ENCODE data around the gene RGS16. TPM values are rescaled to one million over a fixed set of nuclear protein-coding genes. Genes with fewer than 3 reads are reported as not detected.

The RGS16 gene
- total RNA-seq, 1 experiment from 2014 or later = 0.23 TPM

DNA sequence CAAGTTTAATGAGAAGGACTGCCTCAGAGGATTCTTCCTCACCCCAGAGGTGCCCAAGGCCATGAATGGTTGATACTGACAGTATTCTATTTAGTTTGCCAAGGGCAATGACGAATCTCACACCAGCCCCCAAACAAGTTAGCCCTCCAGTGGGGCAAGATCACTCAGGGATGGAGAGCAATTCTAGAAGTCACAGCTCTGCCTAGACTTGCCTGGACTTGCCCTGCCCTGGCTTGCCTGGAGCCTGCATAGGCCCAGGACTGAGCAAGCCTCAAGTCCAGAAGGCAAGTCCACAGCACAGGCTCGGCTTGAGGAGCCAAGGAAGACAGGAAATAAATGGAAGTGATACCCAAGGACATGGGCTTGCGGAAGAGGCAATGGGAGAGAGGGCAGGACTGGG, 39.5 kb upstream of the RGS16 start:
- H3K27ac ChIP-seq (ENCODE audit: low read length) = no peak overlapping the region
- intact Hi-C loops (cut with micrococcal nuclease; ENCODE audit: unreplicated experiment) (no loop called here), in situ Hi-C loops (cut with HindIII; ENCODE audit: low pct_unique_long_range_greater_than_20kb, low sequenced_read_pairs) (no loop called here)
- no peak for TF ChIP-seq TCF7L2 (IDR thresholded peaks at IDR 0.05; ENCODE audit: low read depth, low read length)
- TF ChIP-seq, protein P1, sequence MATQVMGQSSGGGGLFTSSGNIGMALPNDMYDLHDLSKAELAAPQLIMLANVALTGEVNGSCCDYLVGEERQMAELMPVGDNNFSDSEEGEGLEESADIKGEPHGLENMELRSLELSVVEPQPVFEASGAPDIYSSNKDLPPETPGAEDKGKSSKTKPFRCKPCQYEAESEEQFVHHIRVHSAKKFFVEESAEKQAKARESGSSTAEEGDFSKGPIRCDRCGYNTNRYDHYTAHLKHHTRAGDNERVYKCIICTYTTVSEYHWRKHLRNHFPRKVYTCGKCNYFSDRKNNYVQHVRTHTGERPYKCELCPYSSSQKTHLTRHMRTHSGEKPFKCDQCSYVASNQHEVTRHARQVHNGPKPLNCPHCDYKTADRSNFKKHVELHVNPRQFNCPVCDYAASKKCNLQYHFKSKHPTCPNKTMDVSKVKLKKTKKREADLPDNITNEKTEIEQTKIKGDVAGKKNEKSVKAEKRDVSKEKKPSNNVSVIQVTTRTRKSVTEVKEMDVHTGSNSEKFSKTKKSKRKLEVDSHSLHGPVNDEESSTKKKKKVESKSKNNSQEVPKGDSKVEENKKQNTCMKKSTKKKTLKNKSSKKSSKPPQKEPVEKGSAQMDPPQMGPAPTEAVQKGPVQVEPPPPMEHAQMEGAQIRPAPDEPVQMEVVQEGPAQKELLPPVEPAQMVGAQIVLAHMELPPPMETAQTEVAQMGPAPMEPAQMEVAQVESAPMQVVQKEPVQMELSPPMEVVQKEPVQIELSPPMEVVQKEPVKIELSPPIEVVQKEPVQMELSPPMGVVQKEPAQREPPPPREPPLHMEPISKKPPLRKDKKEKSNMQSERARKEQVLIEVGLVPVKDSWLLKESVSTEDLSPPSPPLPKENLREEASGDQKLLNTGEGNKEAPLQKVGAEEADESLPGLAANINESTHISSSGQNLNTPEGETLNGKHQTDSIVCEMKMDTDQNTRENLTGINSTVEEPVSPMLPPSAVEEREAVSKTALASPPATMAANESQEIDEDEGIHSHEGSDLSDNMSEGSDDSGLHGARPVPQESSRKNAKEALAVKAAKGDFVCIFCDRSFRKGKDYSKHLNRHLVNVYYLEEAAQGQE (IDR thresholded peaks at IDR 0.05; ENCODE audit: insufficient read depth in 1 of 2, low read depth in 2 of 2, low read length in 1 of 2) = no peak
- TF ChIP-seq POLR2AphosphoS5 (IDR thresholded peaks at IDR 0.05; ENCODE audit: low read depth, low read length) = no peak
- TF ChIP-seq SIN3A (IDR thresholded peaks at IDR 0.05; ENCODE audit: borderline replicate concordance, insufficient read depth, low read depth, low read length) = no peak
- TF ChIP-seq, protein P2, sequence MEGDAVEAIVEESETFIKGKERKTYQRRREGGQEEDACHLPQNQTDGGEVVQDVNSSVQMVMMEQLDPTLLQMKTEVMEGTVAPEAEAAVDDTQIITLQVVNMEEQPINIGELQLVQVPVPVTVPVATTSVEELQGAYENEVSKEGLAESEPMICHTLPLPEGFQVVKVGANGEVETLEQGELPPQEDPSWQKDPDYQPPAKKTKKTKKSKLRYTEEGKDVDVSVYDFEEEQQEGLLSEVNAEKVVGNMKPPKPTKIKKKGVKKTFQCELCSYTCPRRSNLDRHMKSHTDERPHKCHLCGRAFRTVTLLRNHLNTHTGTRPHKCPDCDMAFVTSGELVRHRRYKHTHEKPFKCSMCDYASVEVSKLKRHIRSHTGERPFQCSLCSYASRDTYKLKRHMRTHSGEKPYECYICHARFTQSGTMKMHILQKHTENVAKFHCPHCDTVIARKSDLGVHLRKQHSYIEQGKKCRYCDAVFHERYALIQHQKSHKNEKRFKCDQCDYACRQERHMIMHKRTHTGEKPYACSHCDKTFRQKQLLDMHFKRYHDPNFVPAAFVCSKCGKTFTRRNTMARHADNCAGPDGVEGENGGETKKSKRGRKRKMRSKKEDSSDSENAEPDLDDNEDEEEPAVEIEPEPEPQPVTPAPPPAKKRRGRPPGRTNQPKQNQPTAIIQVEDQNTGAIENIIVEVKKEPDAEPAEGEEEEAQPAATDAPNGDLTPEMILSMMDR (IDR thresholded peaks at IDR 0.05) = no peak
- DNase-seq (ENCODE audit: low read depth, low spot score) = no peak
- BruUV-seq (replicated peaks) = no TSS peak
- ChIA-PET CTCF (no interaction called here), POLR2A (no interaction called here)
- no peak overlapping the region for H3K4me3 ChIP-seq (ENCODE audit: low read depth in 2 of 2, low read length in 2 of 2)
- H3K36me3 ChIP-seq (ENCODE audit: control insufficient read depth, insufficient read depth, low read length) = no peaks in the 10 kb centered on the region
- ATAC-seq = no peak
- H3K27me3 ChIP-seq (ENCODE audit: control insufficient read depth, insufficient read depth, low read length) = peaks cover 5% of the 10 kb centered on the region; the same call in 1 of the 2 replicates
- no peaks in the 10 kb centered on the region for H3K4me1 ChIP-seq (ENCODE audit: control insufficient read depth, insufficient read depth, low read length)
- H3K9me3 ChIP-seq (ENCODE audit: control insufficient read depth, insufficient read depth, low read depth, low read length) = no peaks in the 10 kb centered on the region

GRCh38 chr1:182642461-182642860, 38.3 kb upstream of the RGS16 start:
- POLR2A ChIA-PET = no interaction called here
- intact Hi-C loops (cut with micrococcal nuclease; ENCODE audit: unreplicated experiment) = no loop called here
- TF ChIP-seq POLR2AphosphoS5 (IDR thresholded peaks at IDR 0.05; ENCODE audit: low read depth, low read length) = no peak
- TF ChIP-seq, protein P1 (IDR thresholded peaks at IDR 0.05; ENCODE audit: insufficient read depth in 1 of 2, low read depth in 2 of 2, low read length in 1 of 2) = no peak
- TF ChIP-seq, protein P2 (IDR thresholded peaks at IDR 0.05) = no peak
- no peak for TF ChIP-seq TCF7L2 (IDR thresholded peaks at IDR 0.05; ENCODE audit: low read depth, low read length)
- no peak for TF ChIP-seq SIN3A (IDR thresholded peaks at IDR 0.05; ENCODE audit: borderline replicate concordance, insufficient read depth, low read depth, low read length)

More at GRCh38 chr1:182642461-182642860, 38.3 kb upstream of the RGS16 start:
- ATAC-seq (no peak), DNase-seq (ENCODE audit: low read depth, low spot score) (no peak)
- Histone ChIP-seq H3K36me3 (ENCODE audit: control insufficient read depth, insufficient read depth, low read length) (no peaks in the 10 kb centered on the region), H3K4me1 (ENCODE audit: control insufficient read depth, insufficient read depth, low read length) (no peaks in the 10 kb centered on the region), H3K4me3 (ENCODE audit: low read depth in 2 of 2, low read length in 2 of 2) (no peak overlapping the region), H3K9me3 (ENCODE audit: control insufficient read depth, insufficient read depth, low read depth, low read length) (no peaks in the 10 kb centered on the region), H3K27me3 (ENCODE audit: control insufficient read depth, insufficient read depth, low read length) (peaks cover 5% of the 10 kb centered on the region; the same call in 1 of the 2 replicates), H3K27ac (ENCODE audit: low read length) (no peak overlapping the region)
- no TSS peak for BruUV-seq (replicated peaks)
- CTCF ChIA-PET = no interaction called here
- in situ Hi-C loops (cut with HindIII; ENCODE audit: low pct_unique_long_range_greater_than_20kb, low sequenced_read_pairs) = no loop called here
